Measurements from ENCODE around the gene TRO.

Gene TRO

DNA sequence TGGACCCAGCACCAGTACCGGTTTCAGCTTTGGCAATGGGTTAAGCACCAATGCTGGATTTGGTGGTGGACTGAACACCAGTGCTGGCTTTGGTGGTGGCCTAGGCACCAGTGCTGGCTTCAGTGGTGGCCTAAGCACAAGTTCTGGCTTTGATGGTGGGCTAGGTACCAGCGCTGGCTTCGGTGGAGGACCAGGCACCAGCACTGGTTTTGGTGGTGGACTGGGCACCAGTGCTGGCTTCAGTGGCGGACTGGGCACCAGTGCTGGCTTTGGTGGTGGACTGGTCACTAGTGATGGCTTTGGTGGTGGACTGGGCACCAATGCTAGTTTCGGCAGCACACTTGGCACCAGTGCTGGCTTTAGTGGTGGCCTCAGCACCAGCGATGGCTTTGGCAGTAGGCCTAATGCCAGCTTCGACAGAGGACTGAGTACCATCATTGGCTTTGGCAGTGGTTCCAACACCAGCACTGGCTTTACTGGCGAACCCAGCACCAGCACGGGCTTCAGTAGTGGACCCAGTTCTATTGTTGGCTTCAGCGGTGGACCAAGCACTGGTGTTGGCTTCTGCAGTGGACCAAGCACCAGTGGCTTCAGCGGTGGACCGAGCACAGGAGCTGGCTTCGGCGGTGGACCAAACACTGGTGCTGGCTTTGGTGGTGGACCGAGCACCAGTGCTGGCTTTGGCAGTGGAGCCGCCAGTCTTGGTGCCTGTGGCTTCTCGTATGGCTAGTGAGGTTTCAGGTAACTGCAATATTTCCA lies 9.8 kb downstream of the TRO start:
- H3K27me3 ChIP-seq (ENCODE audit: control insufficient read depth, insufficient read depth, low read length), result no peaks in the 10 kb centered on the region
- peaks cover 58% of the 10 kb centered on the region for H3K36me3 ChIP-seq (ENCODE audit: control insufficient read depth, insufficient read depth, low read length)
- H3K4me1 ChIP-seq (ENCODE audit: control insufficient read depth, insufficient read depth, low read length), result no peaks in the 10 kb centered on the region
- H3K9ac ChIP-seq (ENCODE audit: low read depth, low read length), result no peak overlapping the region
- H3K4me3 ChIP-seq (ENCODE audit: low read depth, low read length), result no peak overlapping the region
- peaks cover 64% of the 10 kb centered on the region for H3K9me3 ChIP-seq (ENCODE audit: control insufficient read depth, insufficient read depth, low read length)
- no peak overlapping the region for H3K27ac ChIP-seq (ENCODE audit: low read depth, low read length)

DNA sequence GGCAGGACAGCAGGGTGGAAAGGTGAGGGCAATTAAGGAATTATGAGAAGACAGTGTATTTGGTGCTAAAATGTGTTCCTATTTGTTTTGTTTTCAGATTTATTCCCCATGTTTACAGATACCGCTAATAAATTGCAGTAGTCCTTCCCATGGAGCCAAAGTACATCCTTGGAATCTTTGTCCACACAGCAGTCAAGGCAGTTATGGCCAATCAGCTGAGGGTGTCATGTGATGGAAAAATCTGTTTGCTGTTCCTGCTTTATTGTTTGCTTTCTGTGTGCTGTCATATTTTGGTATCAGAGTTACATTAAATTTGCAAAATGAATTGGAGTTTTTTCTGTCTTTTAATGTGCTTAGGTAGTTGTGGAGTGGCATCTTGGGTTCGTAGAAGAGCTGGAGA lies 10.5 kb downstream of the TRO start:
- Histone ChIP-seq H3K4me3 (ENCODE audit: low read depth, low read length) (no peak overlapping the region), H3K27ac (ENCODE audit: low read depth, low read length) (no peak overlapping the region), H3K9me3 (ENCODE audit: control insufficient read depth, insufficient read depth, low read length) (peaks cover 65% of the 10 kb centered on the region), H3K27me3 (ENCODE audit: control insufficient read depth, insufficient read depth, low read length) (no peaks in the 10 kb centered on the region), H3K36me3 (ENCODE audit: control insufficient read depth, insufficient read depth, low read length) (peaks cover 52% of the 10 kb centered on the region), H3K4me1 (ENCODE audit: control insufficient read depth, insufficient read depth, low read length) (no peaks in the 10 kb centered on the region), H3K9ac (ENCODE audit: low read depth, low read length) (no peak overlapping the region)

DNA sequence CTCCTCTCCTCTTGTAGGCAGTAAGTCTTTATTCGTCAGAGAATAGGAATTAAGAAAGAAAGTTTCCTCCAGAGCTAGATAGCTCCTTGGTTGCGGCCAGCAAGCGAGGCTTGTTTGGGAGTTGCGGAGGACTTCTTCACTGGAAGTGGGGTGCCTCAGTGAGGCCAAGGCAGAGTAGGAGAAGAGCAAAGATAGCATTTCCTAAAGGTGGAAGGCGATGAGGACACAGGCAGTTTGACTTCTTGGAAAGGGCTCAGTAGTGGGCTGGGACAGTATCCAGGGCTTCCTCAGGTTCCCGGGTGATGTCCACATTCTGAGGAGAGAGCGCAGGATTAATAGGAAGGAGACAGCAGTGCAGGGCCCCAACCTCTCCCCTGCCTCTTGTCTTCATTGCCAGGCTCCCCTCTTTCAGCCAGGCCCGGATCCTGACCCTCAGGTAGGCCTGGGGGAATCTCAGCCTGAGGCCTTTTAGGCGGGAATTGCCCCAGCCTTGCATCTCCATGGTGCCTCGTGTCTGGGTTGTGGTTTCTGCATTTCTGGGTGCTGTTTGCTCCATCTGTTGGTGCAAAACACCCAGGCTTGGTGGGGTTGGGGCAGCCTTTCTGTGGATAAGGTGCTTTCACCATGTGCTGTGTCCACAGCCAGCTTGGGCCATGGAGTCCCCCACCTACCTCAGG lies 12.7 kb downstream of the TRO start:
- H3K36me3 ChIP-seq (ENCODE audit: control insufficient read depth, insufficient read depth, low read length), result peaks cover 31% of the 10 kb centered on the region

DNA sequence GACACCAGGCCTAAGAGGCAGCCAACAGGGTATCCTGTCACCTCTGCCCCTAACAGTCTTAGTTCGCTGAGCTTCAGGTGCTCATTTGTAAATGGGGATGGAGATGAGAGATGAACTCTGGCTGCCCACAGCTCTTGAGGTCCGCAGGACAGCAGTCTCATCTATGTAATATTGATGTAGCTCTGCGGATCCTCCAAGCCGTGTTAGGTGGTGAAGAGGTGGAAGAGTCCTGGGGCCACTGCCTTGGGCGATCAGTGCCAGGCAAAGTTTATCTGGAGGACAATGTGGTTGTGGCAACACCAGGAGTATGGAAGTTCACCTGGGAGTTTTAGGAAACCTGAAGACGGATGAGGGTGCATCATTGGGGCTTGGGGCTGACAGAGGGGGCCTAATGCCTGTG lies 13.4 kb downstream of the TRO start:
- peaks cover 23% of the 10 kb centered on the region for H3K36me3 ChIP-seq (ENCODE audit: control insufficient read depth, insufficient read depth, low read length)
- peaks cover 54% of the 10 kb centered on the region for H3K9me3 ChIP-seq (ENCODE audit: control insufficient read depth, insufficient read depth, low read length)
- no peaks in the 10 kb centered on the region for H3K4me1 ChIP-seq (ENCODE audit: control insufficient read depth, insufficient read depth, low read length)
- no peaks in the 10 kb centered on the region for H3K27me3 ChIP-seq (ENCODE audit: control insufficient read depth, insufficient read depth, low read length)
- no peak overlapping the region for H3K27ac ChIP-seq (ENCODE audit: low read depth, low read length)
- no peak overlapping the region for H3K9ac ChIP-seq (ENCODE audit: low read depth, low read length)
- no peak overlapping the region for H3K4me3 ChIP-seq (ENCODE audit: low read depth, low read length)

More for the DNA sequence above, 12.7 kb downstream of the TRO start:
- Histone ChIP-seq H3K27me3 (ENCODE audit: control insufficient read depth, insufficient read depth, low read length) (no peaks in the 10 kb centered on the region), H3K4me1 (ENCODE audit: control insufficient read depth, insufficient read depth, low read length) (no peaks in the 10 kb centered on the region), H3K9me3 (ENCODE audit: control insufficient read depth, insufficient read depth, low read length) (peaks cover 61% of the 10 kb centered on the region), H3K27ac (ENCODE audit: low read depth, low read length) (no peak overlapping the region), H3K9ac (ENCODE audit: low read depth, low read length) (no peak overlapping the region), H3K4me3 (ENCODE audit: low read depth, low read length) (no peak overlapping the region)

DNA sequence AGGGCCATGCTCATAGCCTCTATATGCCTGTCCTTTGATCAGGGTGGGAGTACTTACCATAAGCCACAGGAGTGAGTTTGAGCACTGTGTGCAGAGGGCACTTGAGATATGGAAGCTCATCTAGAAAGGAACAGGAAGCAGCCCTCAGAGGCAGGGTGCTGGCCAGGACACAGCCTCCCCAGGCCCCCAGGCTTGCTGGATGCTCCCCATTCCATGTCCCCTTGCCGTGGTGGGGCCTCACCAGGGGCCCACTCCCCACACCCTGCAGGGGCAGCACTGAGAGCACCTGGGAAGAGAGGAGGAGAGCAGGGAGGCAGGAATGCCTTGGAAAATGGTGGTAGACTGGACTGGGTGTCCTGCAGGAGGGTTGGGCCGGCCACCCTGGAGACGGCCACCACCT lies 14.3 kb downstream of the TRO start:
- H3K27ac ChIP-seq (ENCODE audit: low read depth, low read length), result no peak overlapping the region
- H3K9me3 ChIP-seq (ENCODE audit: control insufficient read depth, insufficient read depth, low read length), result peaks cover 45% of the 10 kb centered on the region
- H3K9ac ChIP-seq (ENCODE audit: low read depth, low read length), result no peak overlapping the region
- no peaks in the 10 kb centered on the region for H3K4me1 ChIP-seq (ENCODE audit: control insufficient read depth, insufficient read depth, low read length)
- no peak overlapping the region for H3K4me3 ChIP-seq (ENCODE audit: low read depth, low read length)
- no peaks in the 10 kb centered on the region for H3K27me3 ChIP-seq (ENCODE audit: control insufficient read depth, insufficient read depth, low read length)
- H3K36me3 ChIP-seq (ENCODE audit: control insufficient read depth, insufficient read depth, low read length), result peaks cover 15% of the 10 kb centered on the region

GRCh38 chrX:54935306-54935705 lies 14.7 kb downstream of the TRO start:
- H3K9ac ChIP-seq (ENCODE audit: low read depth, low read length), result no peak overlapping the region

DNA sequence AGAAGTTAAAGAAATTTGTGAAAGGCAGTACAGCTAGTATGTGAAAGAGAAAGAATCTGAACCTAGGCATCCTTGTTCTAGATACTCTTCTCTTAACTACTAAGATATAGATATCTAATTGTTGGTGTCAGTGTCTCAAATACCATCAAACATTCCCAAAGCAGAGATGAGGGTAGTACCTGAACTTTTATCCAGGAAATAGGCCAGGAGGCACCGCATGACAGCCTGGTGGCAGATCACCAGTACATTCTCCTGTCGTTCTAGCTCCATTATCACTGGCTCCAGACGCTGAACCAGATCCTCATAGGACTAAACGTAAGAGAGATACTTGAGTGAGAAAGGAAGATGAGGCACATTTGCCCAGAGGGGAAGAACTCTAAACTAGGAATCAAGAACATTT lies 16.8 kb downstream of the TRO start:
- Histone ChIP-seq H3K27me3 (ENCODE audit: control insufficient read depth, insufficient read depth, low read length) (no peaks in the 10 kb centered on the region), H3K9ac (ENCODE audit: low read depth, low read length) (no peak overlapping the region), H3K4me1 (ENCODE audit: control insufficient read depth, insufficient read depth, low read length) (no peaks in the 10 kb centered on the region), H3K4me3 (ENCODE audit: low read depth, low read length) (no peak overlapping the region), H3K9me3 (ENCODE audit: control insufficient read depth, insufficient read depth, low read length) (peaks cover 23% of the 10 kb centered on the region), H3K36me3 (ENCODE audit: control insufficient read depth, insufficient read depth, low read length) (no peaks in the 10 kb centered on the region), H3K27ac (ENCODE audit: low read depth, low read length) (no peak overlapping the region)

More at GRCh38 chrX:54935306-54935705, 14.7 kb downstream of the TRO start:
- Histone ChIP-seq H3K27me3 (ENCODE audit: control insufficient read depth, insufficient read depth, low read length) (no peaks in the 10 kb centered on the region), H3K9me3 (ENCODE audit: control insufficient read depth, insufficient read depth, low read length) (peaks cover 41% of the 10 kb centered on the region), H3K36me3 (ENCODE audit: control insufficient read depth, insufficient read depth, low read length) (peaks cover 11% of the 10 kb centered on the region), H3K4me3 (ENCODE audit: low read depth, low read length) (no peak overlapping the region), H3K27ac (ENCODE audit: low read depth, low read length) (no peak overlapping the region), H3K4me1 (ENCODE audit: control insufficient read depth, insufficient read depth, low read length) (no peaks in the 10 kb centered on the region)

DNA sequence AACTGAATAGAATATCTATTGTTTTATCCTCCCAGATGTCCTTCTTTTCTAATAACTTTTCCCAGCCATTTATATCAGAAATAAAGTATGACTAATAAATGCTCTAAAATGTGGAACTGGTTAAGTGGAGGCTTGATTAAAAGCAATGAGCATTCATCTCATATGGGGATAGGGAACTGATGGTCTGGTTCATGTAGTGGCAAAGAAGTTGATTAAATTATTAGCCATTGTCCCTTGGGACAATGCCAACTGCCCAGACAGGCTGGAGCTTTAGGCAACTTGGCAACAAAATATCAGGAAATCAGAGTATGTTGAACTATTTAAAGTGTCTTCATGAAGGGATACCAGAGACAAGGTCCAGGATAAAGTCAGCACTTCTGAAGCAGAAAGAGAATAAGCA lies 24.2 kb downstream of the TRO start:
- Histone ChIP-seq H3K4me1 (ENCODE audit: control insufficient read depth, insufficient read depth, low read length) (no peaks in the 10 kb centered on the region), H3K36me3 (ENCODE audit: control insufficient read depth, insufficient read depth, low read length) (no peaks in the 10 kb centered on the region), H3K27ac (ENCODE audit: low read depth, low read length) (no peak overlapping the region), H3K9ac (ENCODE audit: low read depth, low read length) (no peak overlapping the region), H3K9me3 (ENCODE audit: control insufficient read depth, insufficient read depth, low read length) (peaks cover 29% of the 10 kb centered on the region), H3K4me3 (ENCODE audit: low read depth, low read length) (no peak overlapping the region), H3K27me3 (ENCODE audit: control insufficient read depth, insufficient read depth, low read length) (no peaks in the 10 kb centered on the region)

DNA sequence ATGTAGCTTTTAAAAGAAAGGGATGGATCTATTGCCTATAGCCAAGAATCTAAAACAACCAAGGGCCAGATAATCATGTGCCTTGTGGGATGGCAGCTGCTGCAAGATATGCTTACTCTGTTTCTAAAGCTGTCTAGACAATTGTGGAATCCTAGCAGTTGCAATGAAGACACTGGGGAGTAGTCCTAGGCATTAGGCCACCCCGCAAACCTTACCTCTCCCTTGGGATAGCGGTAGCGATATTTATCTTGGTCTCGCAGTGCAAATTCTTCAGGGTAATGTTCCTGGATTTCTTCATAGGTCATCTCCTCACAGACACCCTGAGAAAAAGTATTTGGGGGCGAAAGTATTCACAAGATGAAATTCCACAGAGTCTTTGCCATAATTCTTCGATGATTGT lies 24.6 kb downstream of the TRO start:
- Histone ChIP-seq H3K9me3 (ENCODE audit: control insufficient read depth, insufficient read depth, low read length) (peaks cover 33% of the 10 kb centered on the region), H3K36me3 (ENCODE audit: control insufficient read depth, insufficient read depth, low read length) (no peaks in the 10 kb centered on the region), H3K4me3 (ENCODE audit: low read depth, low read length) (no peak overlapping the region), H3K27me3 (ENCODE audit: control insufficient read depth, insufficient read depth, low read length) (no peaks in the 10 kb centered on the region), H3K4me1 (ENCODE audit: control insufficient read depth, insufficient read depth, low read length) (no peaks in the 10 kb centered on the region), H3K9ac (ENCODE audit: low read depth, low read length) (no peak overlapping the region), H3K27ac (ENCODE audit: low read depth, low read length) (no peak overlapping the region)

DNA sequence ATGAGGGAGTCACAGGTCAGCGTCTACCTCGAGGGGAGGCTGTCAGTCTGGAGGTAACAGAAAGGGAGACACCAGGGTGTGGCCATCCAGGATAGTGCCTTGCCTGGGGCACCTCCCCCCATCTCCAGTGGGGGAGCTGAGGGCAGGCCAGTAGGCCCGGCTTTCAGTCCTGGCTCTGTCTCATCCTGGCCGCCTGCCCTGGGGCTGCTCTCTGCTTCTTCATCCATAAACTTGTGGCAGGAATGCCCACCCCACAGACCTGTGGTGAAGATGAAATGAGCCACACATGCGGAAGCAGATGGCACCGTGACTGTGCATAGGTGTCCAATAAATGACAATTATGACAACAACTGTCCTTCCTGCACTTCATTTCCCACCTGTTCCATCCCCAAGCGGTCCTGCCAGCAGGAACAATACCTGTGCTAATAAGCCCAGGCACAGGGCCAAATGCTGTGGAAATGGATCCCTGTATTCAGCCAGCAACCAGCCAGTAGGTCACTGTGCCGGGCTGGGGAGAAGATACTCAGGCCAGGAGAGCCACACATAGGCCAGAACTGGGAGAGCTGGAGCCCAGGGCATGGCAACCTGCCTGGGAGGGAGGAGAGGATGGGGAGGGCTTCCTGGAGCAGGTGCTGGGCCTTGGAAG lies 30.2 kb downstream of the TRO start:
- Histone ChIP-seq H3K27me3 (ENCODE audit: control insufficient read depth, insufficient read depth, low read length) (no peaks in the 10 kb centered on the region), H3K36me3 (ENCODE audit: control insufficient read depth, insufficient read depth, low read length) (no peaks in the 10 kb centered on the region), H3K4me1 (ENCODE audit: control insufficient read depth, insufficient read depth, low read length) (no peaks in the 10 kb centered on the region), H3K9ac (ENCODE audit: low read depth, low read length) (no peak overlapping the region), H3K27ac (ENCODE audit: low read depth, low read length) (no peak overlapping the region), H3K9me3 (ENCODE audit: control insufficient read depth, insufficient read depth, low read length) (peaks cover 57% of the 10 kb centered on the region), H3K4me3 (ENCODE audit: low read depth, low read length) (no peak overlapping the region)

GRCh38 chrX:54961750-54962149 lies 41.1 kb downstream of the TRO start:
- no peaks in the 10 kb centered on the region for H3K36me3 ChIP-seq (ENCODE audit: control insufficient read depth, insufficient read depth, low read length)
- H3K27ac ChIP-seq (ENCODE audit: low read depth, low read length), result no peak overlapping the region
- H3K27me3 ChIP-seq (ENCODE audit: control insufficient read depth, insufficient read depth, low read length), result no peaks in the 10 kb centered on the region
- peaks cover 65% of the 10 kb centered on the region for H3K9me3 ChIP-seq (ENCODE audit: control insufficient read depth, insufficient read depth, low read length)
- no peaks in the 10 kb centered on the region for H3K4me1 ChIP-seq (ENCODE audit: control insufficient read depth, insufficient read depth, low read length)
- H3K9ac ChIP-seq (ENCODE audit: low read depth, low read length), result no peak overlapping the region
- no peak overlapping the region for H3K4me3 ChIP-seq (ENCODE audit: low read depth, low read length)

All from HUES48 (cell line).